GM12878 (cell line): Measurements from ENCODE around the gene TMEM171.

Experiments used
- CBFB ChIP-seq: IDR thresholded peaks from 2 replicates; pipeline ENCODE4 v1.6.1; 2016; ENCODE audit warnings: antibody characterized with exemption, low read depth
- MYB ChIP-seq: fragments of 150-350 bp; IDR thresholded peaks from 2 replicates; pipeline ENCODE4 v1.6.1; 2014; ENCODE audit warnings: mild to moderate bottlenecking, low read depth, low read length, borderline replicate concordance
- NR2F1 ChIP-seq: fragments of 450-650 bp; conservative IDR thresholded peaks from 2 replicates; pipeline ENCODE4 v1.6.1; 2017; ENCODE audit warnings: mild to moderate bottlenecking
- PBX3 ChIP-seq: IDR thresholded peaks from 2 replicates; pipeline ENCODE4 v1.6.1; 2011; ENCODE audit warnings: mild to moderate bottlenecking, low read depth, low read length, moderate library complexity; ENCODE audit not compliant: insufficient replicate concordance
- PKNOX1 ChIP-seq: fragments of 450-650 bp; IDR thresholded peaks from 2 replicates; pipeline ENCODE4 v1.6.1; 2016; ENCODE audit warnings: mild to moderate bottlenecking
- POLR2A ChIP-seq: IDR thresholded peaks from 2 replicates; pipeline ENCODE4 v1.6.1; 2011; ENCODE audit warnings: low read depth, mild to moderate bottlenecking, low read length
- SIN3A ChIP-seq: IDR thresholded peaks from 2 replicates; pipeline ENCODE4 v1.6.1; 2012; ENCODE audit warnings: low read depth, low read length, improper control_type of control experiment
- TF ChIP-seq, protein P1 (sequence below): fragments of 450-650 bp; IDR thresholded peaks from 2 replicates; pipeline ENCODE4 v1.6.1; 2018; ENCODE audit warnings: borderline replicate concordance, mild to moderate bottlenecking; ENCODE audit not compliant: partially characterized antibody

DNA sequence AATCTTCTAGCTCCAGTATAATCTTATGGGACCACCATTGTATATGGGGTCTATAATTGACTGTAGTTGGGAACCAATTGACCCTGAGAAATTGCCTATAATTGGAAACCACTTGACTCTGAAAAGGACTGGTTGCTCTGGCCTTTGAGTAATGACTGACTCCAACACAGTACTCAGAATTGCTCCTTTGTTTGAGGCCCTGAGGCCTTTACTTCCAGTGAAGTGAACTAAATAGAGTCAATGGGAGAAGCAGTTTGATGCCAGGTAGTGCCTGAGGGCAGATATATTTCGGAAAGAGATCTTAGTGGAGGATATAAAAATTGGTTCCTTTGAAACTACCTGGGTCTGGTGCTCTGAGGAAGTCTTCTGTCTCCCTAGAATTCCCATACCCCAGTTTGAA is 16.0 kb upstream of the TMEM171 start:
- TF ChIP-seq MYB (no peak), POLR2A (no peak), NR2F1 (no peak), PKNOX1 (no peak), CBFB (no peak), PBX3 (no peak), SIN3A (no peak)
- TF ChIP-seq, protein P1, sequence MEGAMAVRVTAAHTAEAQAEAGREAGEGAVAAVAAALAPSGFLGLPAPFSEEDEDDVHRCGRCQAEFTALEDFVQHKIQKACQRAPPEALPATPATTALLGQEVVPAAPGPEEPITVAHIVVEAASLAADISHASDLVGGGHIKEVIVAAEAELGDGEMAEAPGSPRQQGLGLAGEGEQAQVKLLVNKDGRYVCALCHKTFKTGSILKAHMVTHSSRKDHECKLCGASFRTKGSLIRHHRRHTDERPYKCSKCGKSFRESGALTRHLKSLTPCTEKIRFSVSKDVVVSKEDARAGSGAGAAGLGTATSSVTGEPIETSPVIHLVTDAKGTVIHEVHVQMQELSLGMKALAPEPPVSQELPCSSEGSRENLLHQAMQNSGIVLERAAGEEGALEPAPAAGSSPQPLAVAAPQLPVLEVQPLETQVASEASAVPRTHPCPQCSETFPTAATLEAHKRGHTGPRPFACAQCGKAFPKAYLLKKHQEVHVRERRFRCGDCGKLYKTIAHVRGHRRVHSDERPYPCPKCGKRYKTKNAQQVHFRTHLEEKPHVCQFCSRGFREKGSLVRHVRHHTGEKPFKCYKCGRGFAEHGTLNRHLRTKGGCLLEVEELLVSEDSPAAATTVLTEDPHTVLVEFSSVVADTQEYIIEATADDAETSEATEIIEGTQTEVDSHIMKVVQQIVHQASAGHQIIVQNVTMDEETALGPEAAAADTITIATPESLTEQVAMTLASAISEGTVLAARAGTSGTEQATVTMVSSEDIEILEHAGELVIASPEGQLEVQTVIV = no peak
